Measurements from ENCODE around the gene FYCO1.

Gene FYCO1

GRCh38 chr3:45909542-45909941 lies 86.1 kb downstream of the FYCO1 start:
- DNase-seq = no peak

GRCh38 chr3:45908761-45909160 lies 86.9 kb downstream of the FYCO1 start:
- DNase-seq = no peak

GRCh38 chr3:45907769-45908705 lies 87.6 kb downstream of the FYCO1 start:
- no peak for DNase-seq

GRCh38 chr3:45906681-45907407 lies 88.8 kb downstream of the FYCO1 start:
- no peak for DNase-seq

GRCh38 chr3:45905755-45906154 lies 89.9 kb downstream of the FYCO1 start:
- DNase-seq = no peak

- no peak for DNase-seq
These were observed 90.7 kb downstream of the FYCO1 start for GRCh38 chr3:45904931-45905330.

- DNase-seq = no peak
These were observed 98.7 kb downstream of the FYCO1 start for GRCh38 chr3:45896956-45897355.

- no peak for DNase-seq
These were observed 99.7 kb downstream of the FYCO1 start for GRCh38 chr3:45895686-45896468.

GRCh38 chr3:45894015-45894414 lies 101.6 kb downstream of the FYCO1 start:
- DNase-seq = no peak

- no peak for DNase-seq
These were observed 103.5 kb downstream of the FYCO1 start for GRCh38 chr3:45892161-45892560.

GRCh38 chr3:45890405-45890804 lies 105.2 kb downstream of the FYCO1 start:
- DNase-seq = no peak

- no peak for DNase-seq
These were observed 106.3 kb downstream of the FYCO1 start for GRCh38 chr3:45889337-45889736.

- DNase-seq = no peak
These were observed 107.7 kb downstream of the FYCO1 start for GRCh38 chr3:45887759-45888511.

GRCh38 chr3:45887285-45887684 lies 108.3 kb downstream of the FYCO1 start:
- no peak for DNase-seq

- DNase-seq = no peak
These were observed 109.5 kb downstream of the FYCO1 start, which contains the start of gene CCR9 for GRCh38 chr3:45885979-45886705. TSS of gene CCR9 (plus strand) at chr3:45886543. CDS start at chr3:45894934, 8,391 bp downstream.

GRCh38 chr3:45884368-45885201 lies 111.0 kb downstream of the FYCO1 start:
- no peak for DNase-seq

- no peak for DNase-seq
These were observed 114.3 kb downstream of the FYCO1 start for GRCh38 chr3:45881078-45882022.

GRCh38 chr3:45880725-45881077 lies 114.9 kb downstream of the FYCO1 start:
- no peak for DNase-seq

- no peak for DNase-seq
These were observed 117.5 kb downstream of the FYCO1 start for GRCh38 chr3:45878124-45878523.

Measured in activated CD4-positive, alpha-beta T cell treated with anti-CD3 and anti-CD28 coated beads for 1 hour (primary cell).